ENCODE data around the gene KCNAB1.
"Not testable (repeated sequence)": the region's sequence is repeated elsewhere in the genome, so short reads cannot be mapped to it uniquely, and the experiment has no call there.

Gene KCNAB1

GRCh38 chr3:156120528-156121251, at the start of gene KCNAB1:
TSS of gene KCNAB1 (plus strand) at chr3:156120578.
- no peak for DNase-seq (ENCODE audit: low read depth)

GRCh38 chr3:156071031-156071430, 49.3 kb upstream of the KCNAB1 start:
- DNase-seq (ENCODE audit: low read depth) = no peak

GRCh38 chr3:156072950-156073657, 47.3 kb upstream of the KCNAB1 start:
- DNase-seq (ENCODE audit: low read depth) = not testable (repeated sequence)

GRCh38 chr3:156090126-156090525, 30.3 kb upstream of the KCNAB1 start:
- DNase-seq (ENCODE audit: low read depth) = no peak

- DNase-seq (ENCODE audit: low read depth) = no peak
Measured at GRCh38 chr3:156093964-156094363, 26.4 kb upstream of the KCNAB1 start.

GRCh38 chr3:156094391-156094790, 26.0 kb upstream of the KCNAB1 start:
- DNase-seq (ENCODE audit: low read depth) = no peak

- not testable (repeated sequence) for DNase-seq (ENCODE audit: low read depth)
Measured at GRCh38 chr3:156095652-156096051, 24.7 kb upstream of the KCNAB1 start.

GRCh38 chr3:156098437-156099035, 21.8 kb upstream of the KCNAB1 start:
- no peak for DNase-seq (ENCODE audit: low read depth)

GRCh38 chr3:156099348-156099747, 21.0 kb upstream of the KCNAB1 start:
- not testable (repeated sequence) for DNase-seq (ENCODE audit: low read depth)

- not testable (repeated sequence) for DNase-seq (ENCODE audit: low read depth)
Measured at GRCh38 chr3:156099984-156100383, 20.4 kb upstream of the KCNAB1 start.

GRCh38 chr3:156102267-156102931, 18.0 kb upstream of the KCNAB1 start:
- DNase-seq (ENCODE audit: low read depth) = no peak

- DNase-seq (ENCODE audit: low read depth) = no peak
Measured at GRCh38 chr3:156106721-156107373, 13.5 kb upstream of the KCNAB1 start.

GRCh38 chr3:156107504-156107903, 12.9 kb upstream of the KCNAB1 start:
- no peak for DNase-seq (ENCODE audit: low read depth)

- DNase-seq (ENCODE audit: low read depth) = no peak
Measured at GRCh38 chr3:156108616-156109015, 11.8 kb upstream of the KCNAB1 start.

- no peak for DNase-seq (ENCODE audit: low read depth)
Measured at GRCh38 chr3:156109989-156110388, 10.4 kb upstream of the KCNAB1 start.

- DNase-seq (ENCODE audit: low read depth) = no peak
Measured at GRCh38 chr3:156126467-156126866, 6.1 kb downstream of the KCNAB1 start.

GRCh38 chr3:156131241-156131640, 10.9 kb downstream of the KCNAB1 start:
- DNase-seq (ENCODE audit: low read depth) = no peak

GRCh38 chr3:156131799-156132198, 11.4 kb downstream of the KCNAB1 start:
- DNase-seq (ENCODE audit: low read depth) = no peak

GRCh38 chr3:156132313-156132712, 11.9 kb downstream of the KCNAB1 start:
- no peak for DNase-seq (ENCODE audit: low read depth)

- DNase-seq (ENCODE audit: low read depth) = no peak
Measured at GRCh38 chr3:156133076-156133475, 12.7 kb downstream of the KCNAB1 start.

- DNase-seq (ENCODE audit: low read depth) = no peak
Measured at GRCh38 chr3:156135921-156136638, 15.7 kb downstream of the KCNAB1 start.

Measured in stimulated activated CD8-positive, alpha-beta memory T cell treated with anti-CD3 and anti-CD28 coated beads, Interleukin-15, amount 100 ng/mL, for 1 hour (primary cell).